ENCODE results near the gene ELOVL6.

- TF ChIP-seq CTCF (IDR thresholded peaks at IDR 0.05 in 2 of 3, conservative IDR thresholded peaks at IDR 0.05 in 1 of 3; ENCODE audit: control insufficient read depth in 2 of 3, extremely low read depth in 1 of 3, insufficient read depth in 1 of 3, low read depth in 3 of 3, low read length in 3 of 3), result no peak
- no peak for TF ChIP-seq MYC (IDR thresholded peaks at IDR 0.05; ENCODE audit: insufficient read depth, insufficient read length, insufficient replicate concordance, low read length, severe bottlenecking)
- no peak for TF ChIP-seq MTA2 (IDR thresholded peaks at IDR 0.05; ENCODE audit: low read depth)
- TF ChIP-seq RFX5 (IDR thresholded peaks at IDR 0.05; ENCODE audit: low read depth, low read length), result no peak
- no peak for TF ChIP-seq FOXM1 (IDR thresholded peaks at IDR 0.05; ENCODE audit: low read depth, low read length)
- no peak for TF ChIP-seq EP300 (IDR thresholded peaks at IDR 0.05; ENCODE audit: borderline replicate concordance in 1 of 2, control insufficient read depth in 1 of 2, low read depth in 2 of 2, low read length in 2 of 2)
- TF ChIP-seq USF2 (IDR thresholded peaks at IDR 0.05; ENCODE audit: borderline replicate concordance, low read depth, low read length), result no peak
- no peak for TF ChIP-seq TCF3 (IDR thresholded peaks at IDR 0.05; ENCODE audit: borderline replicate concordance, insufficient read depth, low read depth, low read length)
Observed at GRCh38 chr4:110108960-110109359, 89.5 kb downstream of the ELOVL6 start.
